ENCODE results near the gene CFAP299.
"Not testable (repeated sequence)": the region's sequence is repeated elsewhere in the genome, so short reads cannot be mapped to it uniquely, and the experiment has no call there.

Gene CFAP299

GRCh38 chr4:80610845-80611677 is 275.5 kb downstream of the CFAP299 start:
- DNase-seq: peak; percentile 64

GRCh38 chr4:80611678-80611979 is 276.1 kb downstream of the CFAP299 start:
- no peak for DNase-seq

- DNase-seq: no peak
Measured at GRCh38 chr4:80613470-80613869, 277.9 kb downstream of the CFAP299 start.

- DNase-seq: no peak
Measured at GRCh38 chr4:80614319-80614718, 278.8 kb downstream of the CFAP299 start.

GRCh38 chr4:80615099-80615498 is 279.6 kb downstream of the CFAP299 start:
- no peak for DNase-seq

- peak; percentile 17 for DNase-seq
Measured at GRCh38 chr4:80619070-80619674, 283.6 kb downstream of the CFAP299 start.

GRCh38 chr4:80631861-80632260 is 296.3 kb downstream of the CFAP299 start:
- DNase-seq: no peak

- DNase-seq: no peak
Measured at GRCh38 chr4:80637190-80637589, 301.7 kb downstream of the CFAP299 start.

GRCh38 chr4:80646061-80646460 is 310.5 kb downstream of the CFAP299 start:
- DNase-seq: no peak

- peak; percentile 5 for DNase-seq
Measured at GRCh38 chr4:80655662-80656061, 320.1 kb downstream of the CFAP299 start.

GRCh38 chr4:80670118-80670517 is 334.6 kb downstream of the CFAP299 start:
- DNase-seq: not testable (repeated sequence)

- no peak for DNase-seq
Measured at GRCh38 chr4:80678413-80678812, 342.9 kb downstream of the CFAP299 start.

- DNase-seq: no peak
Measured at GRCh38 chr4:80680934-80681333, 345.4 kb downstream of the CFAP299 start.

- DNase-seq: no peak
Measured at GRCh38 chr4:80685214-80685613, 349.7 kb downstream of the CFAP299 start.

GRCh38 chr4:80687736-80688135 is 352.2 kb downstream of the CFAP299 start:
- DNase-seq: not testable (repeated sequence)

GRCh38 chr4:80694171-80694570 is 358.6 kb downstream of the CFAP299 start:
- DNase-seq: no peak

- no peak for DNase-seq
Measured at GRCh38 chr4:80705311-80705710, 369.8 kb downstream of the CFAP299 start.

GRCh38 chr4:80709082-80709869 is 373.7 kb downstream of the CFAP299 start:
- DNase-seq: no peak

- no peak for DNase-seq
Measured at GRCh38 chr4:80710748-80711451, 375.4 kb downstream of the CFAP299 start.

- DNase-seq: peak; percentile 25
Measured at GRCh38 chr4:80711956-80712355, 376.4 kb downstream of the CFAP299 start.

- no peak for DNase-seq
Measured at GRCh38 chr4:80713409-80713808, 377.9 kb downstream of the CFAP299 start.

GRCh38 chr4:80717204-80717603 is 381.7 kb downstream of the CFAP299 start:
- no peak for DNase-seq

- no peak for DNase-seq
Measured at GRCh38 chr4:80726471-80726870, 390.9 kb downstream of the CFAP299 start.

Data from fibroblast of skin of scalp (primary cell).